Kasumi-1 (cell line): ENCODE data around the gene TBC1D10B.

Experiments used
- DNase-seq, 2 experiments: peaks; one replicate each; lab custom pipeline; 2025; lab: John Stamatoyannopoulos, UW

The TBC1D10B gene

DNA sequence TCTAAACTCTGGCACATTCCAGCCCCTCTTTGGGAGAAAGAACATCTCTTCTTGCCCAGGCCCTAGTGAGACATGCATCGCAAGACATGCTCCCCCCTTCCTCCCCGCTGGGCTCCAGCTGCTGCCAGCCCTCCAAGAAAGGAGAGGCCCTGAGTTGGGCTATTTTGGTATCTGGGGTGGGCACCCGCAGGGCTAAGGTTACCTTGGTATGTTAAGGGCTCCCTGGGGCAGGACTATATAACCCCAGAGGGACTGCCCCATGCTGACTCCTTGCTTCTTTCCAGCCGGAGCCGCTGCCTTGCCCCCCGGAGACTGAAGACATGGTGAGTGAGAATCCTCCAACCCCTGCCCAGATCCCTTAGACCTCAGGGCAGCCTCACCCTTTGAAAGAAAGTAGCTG lies 4.2 kb upstream of the TBC1D10B start, which contains the start of gene MYL11:
Gene MYL11, plus strand, starts transcription at position 265 of the 400 bp plus-strand sequence. Its CDS starts 56 bp downstream, at position 321.
- DNase-seq: no peak

DNA sequence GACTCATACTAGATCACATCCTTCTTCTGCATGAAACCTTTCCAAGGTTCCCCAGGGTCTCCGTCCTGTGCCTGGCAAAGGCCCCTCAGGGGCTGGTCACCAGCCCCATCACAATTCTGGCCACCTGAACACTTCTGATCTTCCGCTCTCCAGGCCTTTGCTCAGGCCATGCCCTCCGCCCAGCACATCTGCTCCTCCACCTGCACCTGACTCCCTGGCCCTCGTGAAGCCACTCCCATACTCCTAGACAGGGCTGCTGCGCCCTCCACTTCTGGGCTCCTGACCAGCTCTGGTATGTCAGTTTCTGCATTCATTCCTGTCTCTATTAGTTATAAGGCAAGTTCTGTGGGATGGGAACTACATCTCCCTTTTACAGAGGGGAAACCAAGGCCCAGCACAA lies 2.4 kb upstream of the TBC1D10B start:
- DNase-seq: no peak

DNA sequence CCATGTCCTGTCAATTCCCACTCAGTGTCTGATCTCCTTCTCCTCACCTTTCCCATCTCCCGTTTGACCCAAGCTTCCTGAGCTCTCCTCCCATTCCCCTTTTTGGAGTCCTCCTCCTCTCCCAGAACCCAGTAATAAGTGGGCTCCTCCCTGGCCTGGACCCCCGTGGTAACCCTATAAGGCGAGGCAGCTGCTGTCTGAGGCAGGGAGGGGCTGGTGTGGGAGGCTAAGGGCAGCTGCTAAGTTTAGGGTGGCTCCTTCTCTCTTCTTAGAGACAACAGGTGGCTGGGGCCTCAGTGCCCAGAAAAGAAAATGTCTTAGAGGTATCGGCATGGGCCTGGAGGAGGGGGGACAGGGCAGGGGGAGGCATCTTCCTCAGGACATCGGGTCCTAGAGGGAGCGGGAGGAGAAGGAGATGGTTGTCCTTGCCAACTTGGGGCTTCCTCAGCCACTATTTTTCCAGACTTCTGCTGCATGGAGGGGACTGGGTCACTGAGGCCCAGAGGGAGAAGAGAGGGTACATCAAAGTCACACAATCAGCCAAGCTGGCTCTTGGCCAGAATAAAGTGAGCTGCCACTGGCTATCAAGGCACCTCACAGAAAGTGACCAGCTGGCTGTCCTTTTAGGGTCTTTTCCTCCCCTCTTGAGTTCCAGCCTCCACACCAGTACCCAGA lies 1.9 kb upstream of the TBC1D10B start:
- no peak for DNase-seq

DNA sequence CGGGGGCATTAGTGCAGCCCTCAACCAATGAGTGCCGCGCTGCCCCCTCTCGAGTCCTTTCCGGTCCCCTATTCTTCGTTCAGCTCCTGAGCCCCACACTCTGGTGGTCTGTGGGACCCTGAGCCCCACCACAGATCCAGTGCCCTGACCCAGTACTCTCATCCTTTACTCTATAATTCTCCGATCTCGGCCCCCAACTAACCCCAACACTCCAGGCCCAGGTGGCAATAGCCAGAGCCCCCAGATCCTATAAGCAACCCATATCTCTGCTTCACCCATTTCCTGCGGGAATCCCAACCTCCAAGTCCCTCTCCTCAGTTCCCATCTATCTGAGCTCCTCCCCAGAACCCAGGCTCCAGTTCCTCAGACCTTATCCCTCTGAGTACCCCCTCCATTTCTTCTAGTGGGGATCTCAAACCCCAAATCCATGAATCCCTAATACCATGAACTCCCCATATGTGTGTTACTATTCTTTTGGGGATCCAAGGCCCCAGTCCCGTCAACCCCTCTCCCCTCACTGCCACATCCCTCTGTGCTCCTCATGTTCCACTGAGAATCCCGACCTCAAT lies 1.0 kb upstream of the TBC1D10B start:
- no peak for DNase-seq

DNA sequence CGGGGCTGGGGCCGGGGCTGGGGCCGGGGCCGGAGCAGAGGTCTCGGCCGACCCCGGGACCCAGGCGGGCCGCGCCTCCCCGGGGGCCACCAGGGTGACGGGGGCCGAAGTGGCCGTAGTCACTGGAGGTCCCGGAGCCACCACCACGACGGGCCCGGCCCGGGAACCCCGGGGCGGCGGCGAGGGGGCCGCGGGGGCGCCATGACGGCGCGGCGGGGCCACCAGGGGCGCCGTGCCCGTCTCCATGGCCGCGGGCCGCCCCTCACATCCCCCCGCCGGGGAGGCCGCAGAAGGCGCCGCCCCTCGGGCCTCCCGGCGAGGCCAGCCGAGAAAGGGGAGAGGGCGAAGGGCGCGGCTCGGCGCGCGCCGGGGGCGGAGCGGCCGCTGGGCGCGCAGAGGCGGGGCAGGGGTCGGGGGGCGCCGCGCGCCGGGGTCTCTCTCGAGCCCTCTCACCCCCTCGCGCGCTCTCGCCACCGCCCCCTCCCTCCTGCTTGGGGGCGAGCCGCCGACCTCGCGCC lies 297 bp downstream of the TBC1D10B start:
- DNase-seq: no peak

DNA sequence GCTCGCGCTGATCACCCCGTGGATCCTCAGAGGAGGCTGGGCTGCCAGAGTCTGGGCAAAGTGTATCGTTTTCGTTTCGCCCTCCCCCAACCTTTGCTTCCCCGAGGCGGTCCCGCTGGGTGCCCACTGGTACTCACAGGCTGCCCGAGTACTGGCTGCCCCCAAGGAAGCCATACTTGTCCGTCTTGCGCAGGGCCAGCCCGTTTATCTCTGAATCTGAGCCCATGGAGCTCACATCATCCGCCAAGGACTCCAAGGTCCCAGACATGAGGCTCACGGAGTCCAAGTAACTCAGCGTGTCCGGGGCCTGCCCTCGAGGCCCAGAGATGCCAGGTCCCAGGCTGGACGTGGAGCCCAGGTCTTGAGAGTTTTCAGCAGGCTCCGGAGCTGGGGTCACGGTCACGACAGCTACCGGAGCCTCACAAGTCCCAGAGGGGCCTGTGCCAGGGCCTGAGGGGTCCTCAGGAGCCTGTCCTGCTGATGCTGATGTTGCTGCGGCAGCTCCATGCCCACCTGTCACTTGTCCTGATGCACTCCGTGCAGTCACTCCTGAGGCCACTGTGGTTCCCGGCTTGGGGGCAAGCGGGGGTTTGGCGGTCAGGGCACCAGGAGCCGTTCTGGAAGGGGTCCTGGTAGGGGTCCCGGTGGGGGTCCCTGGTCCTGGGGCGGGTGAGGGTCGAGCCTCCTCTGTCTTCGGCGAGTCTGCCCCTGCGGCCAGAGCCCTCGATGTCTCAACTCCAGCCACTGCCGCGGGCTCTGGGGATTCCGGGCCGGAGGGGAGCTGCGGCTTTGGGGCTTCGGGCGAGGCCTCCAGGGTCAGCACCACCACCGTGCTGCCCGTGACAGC lies 980 bp downstream of the TBC1D10B start:
- DNase-seq: no peak

DNA sequence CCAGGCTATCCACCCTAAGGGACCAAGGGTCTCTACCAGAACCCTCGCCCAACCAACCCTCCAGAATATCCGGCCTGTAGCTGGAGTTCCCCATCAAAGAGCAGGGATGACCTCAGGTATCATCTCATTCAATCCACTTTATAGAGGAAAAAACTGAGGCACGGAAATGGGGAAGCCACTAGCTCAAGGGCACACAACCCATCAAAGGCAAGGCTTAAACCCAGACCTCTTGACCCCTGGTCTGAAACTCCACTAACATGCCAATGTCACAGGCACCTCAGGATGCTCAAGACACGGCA lies 1.6 kb downstream of the TBC1D10B start:
- no peak for DNase-seq

DNA sequence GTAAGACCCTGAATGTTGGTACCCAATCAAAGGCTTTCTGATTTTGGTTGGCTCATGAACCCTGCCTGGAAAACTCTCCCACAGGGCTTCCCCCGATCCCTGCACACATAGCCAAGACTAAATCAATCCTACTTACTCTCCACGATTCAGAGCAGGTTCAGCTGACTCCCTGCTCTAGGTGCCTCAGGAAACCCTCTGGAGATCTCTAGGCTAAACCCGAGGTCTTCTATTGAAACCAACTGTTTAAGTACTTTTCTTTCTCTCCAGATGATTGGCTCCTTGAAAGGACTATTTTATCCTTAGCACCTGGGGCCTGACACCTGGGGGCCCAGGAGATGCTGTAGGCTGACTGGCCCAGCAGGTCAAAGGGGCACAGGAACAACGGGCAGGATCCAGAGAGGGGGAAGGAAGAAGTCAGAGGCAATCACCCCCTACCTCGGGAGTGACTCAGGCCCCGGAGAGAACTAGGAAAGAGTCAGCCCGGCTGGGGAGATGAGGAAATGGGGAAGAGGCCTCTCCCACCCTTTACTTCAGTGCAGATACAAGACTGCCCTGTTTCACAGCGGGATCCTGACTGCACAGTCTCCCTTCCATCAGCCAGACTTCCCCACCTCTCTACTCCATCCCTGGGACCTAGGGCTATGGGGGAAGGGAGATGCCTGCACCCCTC lies 2.0 kb downstream of the TBC1D10B start:
- peak; percentile 45 to 59 for DNase-seq

DNA sequence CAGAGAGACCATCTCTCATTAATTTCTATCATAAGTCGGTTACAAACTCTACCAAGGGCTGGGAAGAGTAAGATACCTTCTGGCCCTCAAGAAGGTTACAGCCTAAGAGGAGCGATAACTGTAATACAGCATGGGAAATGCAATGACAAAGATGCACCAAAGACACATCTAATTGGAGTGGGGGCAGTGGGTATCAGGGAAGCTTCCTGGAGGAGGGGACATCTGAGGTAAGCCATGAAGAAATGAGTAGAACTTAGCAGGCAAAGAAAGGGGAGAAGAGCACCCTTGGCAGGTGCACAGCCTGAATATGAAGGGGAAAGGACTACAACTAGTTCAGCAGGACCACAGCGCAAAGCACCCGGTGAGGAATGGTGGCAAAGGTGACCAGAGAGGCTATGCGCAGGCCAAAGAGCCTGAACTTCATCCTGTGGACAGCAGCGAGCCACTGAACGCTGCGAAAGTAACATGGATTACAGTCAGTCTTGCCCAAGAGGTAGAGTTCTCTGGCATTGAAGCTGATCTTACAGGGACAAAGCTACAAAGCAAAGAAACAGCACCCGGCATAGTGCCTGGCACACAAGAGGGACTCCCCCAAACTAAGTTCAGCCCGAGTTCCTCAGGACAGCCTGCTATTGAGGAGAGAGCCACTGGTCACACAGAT lies 2.8 kb downstream of the TBC1D10B start:
- DNase-seq: no peak

DNA sequence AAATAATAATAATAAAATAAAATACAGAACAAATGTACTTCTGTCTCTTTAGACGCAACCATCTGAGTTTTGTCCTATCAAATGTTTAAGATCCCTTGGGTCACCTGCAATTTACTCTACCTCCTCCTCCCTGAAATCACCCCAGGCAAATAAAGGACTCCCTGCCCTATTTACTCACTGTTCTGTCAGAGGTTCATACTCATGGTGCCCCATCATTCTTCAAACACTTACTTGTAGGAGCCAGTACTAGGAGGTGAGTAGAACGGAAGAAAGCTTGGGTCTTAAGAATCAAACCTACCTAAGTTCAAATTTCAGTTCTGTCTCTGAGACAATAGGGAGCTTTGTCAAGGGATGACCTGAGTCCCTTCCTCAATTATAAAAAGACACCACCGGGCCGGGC lies 3.8 kb downstream of the TBC1D10B start:
- DNase-seq: no peak

DNA sequence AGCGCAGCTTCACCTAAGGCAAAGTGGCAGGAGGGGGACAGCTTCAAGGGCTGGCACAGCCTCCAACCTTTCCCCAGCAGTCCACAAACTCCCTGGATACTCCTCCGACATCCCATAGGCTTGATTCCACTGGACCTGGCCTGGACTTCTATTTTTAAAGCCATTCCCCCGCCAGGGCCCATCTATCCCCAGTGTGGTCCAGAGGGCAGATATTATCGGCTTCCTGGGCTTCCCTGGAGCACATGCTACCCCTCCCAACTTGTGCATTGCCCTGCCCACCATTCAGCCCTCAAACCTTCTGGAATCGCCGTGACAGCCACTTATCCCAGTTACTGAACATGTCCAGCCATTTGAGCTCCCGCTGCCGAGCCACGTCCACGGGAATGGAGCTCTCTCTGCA lies 5.1 kb downstream of the TBC1D10B start:
- no peak for DNase-seq

DNA sequence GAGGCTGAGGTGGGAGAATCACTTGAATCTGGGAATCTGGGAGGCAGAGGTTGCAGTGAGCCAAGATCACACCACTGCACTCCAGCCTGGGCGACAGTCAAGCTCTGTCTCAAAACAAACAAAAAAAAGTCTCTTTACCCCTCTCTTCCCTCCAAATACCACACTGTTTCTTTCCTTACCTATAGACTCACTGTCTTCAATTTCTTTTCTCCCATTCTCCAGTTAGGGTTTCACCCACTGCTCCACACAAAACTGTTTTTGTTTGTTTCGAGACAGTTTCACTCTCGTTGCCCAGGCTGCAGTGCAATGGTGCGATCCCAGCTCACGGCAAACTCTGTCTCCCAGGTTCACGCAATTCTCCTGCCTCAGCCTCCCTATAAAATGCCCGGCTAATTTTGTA lies 9.1 kb downstream of the TBC1D10B start:
- no peak for DNase-seq

DNA sequence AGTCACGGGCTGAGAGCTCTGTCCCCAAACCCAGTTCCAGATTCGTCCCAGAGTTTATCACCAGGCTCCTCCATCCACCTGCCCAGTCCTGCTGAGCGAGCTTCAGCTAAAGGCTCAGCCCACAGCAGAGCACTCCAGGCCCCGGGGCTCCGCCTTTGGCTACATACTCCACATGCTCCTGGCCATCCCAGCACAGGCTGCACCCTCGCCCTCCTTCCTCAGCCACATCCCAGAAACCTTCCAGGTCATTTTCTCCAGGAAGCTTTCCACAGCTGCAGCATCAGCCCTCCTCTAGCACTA lies 10.5 kb downstream of the TBC1D10B start:
- no peak for DNase-seq

DNA sequence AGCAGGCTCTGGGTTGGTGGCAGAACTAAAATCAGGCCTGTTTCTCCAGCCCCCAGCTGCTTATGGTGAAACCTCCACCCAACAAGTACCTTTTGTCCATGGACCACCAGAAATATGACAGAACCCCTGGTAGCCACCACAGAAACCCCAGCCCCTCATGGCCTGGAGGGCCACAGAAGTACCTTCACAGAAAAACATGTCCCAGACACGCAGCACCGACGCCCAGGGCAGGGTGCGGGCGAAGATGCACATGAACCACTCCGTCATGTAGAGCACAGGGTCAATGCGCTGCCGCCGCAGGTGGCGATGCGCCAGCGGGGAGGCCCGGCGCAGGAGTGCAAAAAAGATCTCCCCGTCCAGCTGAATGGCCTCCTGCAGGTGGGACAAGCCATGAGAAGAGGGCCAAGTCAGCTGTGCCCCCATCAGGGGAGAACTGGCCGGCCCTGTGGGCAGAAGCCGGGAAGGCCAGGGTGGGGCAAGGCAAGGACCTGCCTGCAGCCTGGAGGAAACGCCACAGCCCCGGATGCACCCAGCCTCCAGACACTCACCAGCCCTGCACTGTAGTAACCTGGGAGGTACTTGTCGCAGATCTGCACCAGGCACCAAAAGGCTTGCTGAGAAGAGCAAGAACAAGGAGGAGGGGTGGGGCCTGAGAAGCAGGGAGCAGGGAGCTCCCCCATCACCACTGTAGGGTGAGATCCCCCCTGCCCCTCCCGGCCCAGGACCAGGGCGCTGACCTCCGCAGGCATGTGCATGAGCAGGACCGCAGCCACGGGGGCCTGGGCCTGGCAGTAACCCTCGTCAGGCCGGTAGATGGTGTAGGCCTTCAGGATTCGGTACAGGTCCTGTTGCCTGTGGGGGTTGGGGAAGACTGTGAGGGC lies 11.1 kb downstream of the TBC1D10B start:
- no peak for DNase-seq

DNA sequence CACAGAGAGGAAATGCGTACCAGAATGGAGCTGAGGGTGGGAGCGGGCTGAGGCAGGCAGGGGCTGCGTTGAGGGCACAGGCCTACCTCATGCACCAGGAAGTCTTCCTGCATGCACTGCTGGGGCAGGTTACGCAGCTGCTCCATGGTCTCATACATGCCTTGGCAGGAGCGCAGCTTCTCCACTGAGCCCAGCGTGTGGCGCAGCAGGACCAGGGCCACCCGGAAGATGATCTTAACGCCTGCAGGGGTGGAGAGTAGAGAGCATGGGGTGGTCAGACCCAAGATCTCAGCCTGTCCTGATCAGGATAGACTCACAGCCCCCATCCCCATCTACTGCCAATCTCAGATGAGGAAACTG lies 11.7 kb downstream of the TBC1D10B start:
- no peak for DNase-seq

DNA sequence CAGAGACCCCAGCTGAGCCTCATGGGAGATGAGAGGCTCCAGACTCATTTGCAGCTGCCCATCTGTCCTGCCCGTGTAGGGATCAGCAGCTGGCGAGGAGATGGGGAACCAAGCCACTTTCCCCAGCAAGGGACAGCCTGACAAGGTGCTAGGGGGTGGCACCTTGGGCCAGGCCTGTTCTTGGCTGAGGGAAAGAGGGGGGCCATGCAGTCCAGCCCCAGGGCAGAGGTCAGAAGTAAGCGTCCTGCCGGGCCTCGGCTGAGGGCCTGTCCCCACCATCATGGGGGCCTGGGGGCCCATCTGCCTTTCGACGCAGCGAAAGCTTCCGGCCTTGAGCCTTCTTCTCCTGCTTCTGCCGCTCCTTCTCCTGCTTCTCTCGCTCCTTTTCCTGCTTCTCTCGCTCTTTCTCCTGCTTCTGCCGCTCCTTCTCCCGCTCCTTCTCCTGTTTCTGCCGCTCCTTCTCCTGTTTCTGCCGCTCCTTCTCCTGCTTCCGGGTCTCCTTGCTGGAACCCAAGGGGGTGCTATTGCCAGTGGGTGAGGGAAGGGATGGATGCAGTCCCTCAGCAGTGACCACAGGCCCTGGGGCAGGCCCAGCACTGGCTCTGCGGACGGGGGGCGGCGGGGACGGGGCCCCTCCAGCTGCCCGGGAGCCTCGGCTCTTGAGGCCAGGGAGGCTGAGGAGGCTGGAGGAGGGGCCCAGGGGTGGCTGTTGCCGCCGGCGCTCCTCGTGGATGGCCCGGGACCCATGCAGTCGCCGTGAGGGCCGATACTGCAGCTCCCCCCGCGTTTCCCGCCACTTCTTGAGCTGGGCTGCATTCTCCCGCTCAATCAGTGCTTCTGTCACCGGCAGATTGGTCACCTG lies 12.3 kb downstream of the TBC1D10B start:
- DNase-seq: no peak

DNA sequence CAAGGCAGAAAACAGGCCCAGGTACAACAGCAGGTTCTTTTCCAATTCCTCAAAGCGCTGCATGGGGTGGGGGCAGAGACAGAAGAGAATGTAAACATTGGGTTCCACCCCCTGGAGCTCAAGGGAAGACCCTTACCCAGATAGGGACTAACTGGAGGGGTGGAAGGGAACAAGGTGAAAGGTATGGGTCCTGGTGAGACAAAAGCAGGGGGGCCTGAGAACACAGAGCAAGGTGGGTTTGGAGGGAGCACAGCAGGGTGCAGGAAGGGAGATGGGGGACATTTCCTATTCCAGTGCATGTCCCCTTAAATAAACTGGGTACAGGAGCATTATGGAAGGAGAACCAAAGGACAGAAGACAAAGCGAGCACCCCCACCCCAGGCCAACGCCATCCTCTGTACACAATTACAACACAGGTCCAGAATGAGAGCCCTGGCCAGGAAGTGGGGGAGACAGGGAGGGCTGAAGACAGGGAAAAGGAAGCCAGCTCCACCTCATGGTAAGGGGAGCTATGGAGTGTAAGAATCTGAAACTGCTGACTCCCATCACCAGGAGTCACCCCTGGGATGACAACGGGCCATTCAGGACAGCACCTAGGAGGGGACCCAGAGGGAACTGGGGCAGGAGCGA lies 13.1 kb downstream of the TBC1D10B start:
- no peak for DNase-seq

DNA sequence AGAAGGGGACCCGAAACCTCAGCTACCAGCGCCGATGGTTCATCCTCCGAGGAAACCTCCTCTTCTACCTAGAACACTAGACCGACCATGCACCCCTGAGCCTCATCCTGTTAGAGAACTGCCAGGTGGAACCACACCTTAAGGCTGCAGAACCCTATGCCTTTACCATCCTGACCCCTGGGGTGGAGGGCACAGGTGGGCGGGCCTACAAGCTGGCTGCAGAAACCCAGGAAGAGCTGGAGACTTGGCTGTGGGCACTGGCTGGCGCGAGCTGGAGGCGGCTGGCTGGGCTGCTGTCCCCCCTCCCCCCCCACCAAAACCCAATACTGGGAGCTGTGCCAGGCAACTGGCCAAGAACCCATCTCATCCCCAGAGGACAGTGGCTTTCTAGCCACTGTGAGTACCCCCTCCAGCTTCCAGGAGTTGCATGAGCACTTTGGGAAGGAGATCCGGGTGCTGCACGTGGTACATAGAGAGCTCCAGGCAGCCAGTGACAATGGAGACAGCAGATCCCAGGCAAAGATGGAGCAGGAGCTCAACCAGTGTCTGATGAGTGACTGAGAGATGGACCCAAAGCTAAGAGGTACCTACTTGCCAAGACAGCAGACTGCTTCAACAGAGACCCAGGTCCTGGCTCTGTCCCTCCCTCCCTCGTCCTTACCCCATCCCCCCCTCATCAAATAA lies 13.8 kb downstream of the TBC1D10B start:
- DNase-seq: no peak

DNA sequence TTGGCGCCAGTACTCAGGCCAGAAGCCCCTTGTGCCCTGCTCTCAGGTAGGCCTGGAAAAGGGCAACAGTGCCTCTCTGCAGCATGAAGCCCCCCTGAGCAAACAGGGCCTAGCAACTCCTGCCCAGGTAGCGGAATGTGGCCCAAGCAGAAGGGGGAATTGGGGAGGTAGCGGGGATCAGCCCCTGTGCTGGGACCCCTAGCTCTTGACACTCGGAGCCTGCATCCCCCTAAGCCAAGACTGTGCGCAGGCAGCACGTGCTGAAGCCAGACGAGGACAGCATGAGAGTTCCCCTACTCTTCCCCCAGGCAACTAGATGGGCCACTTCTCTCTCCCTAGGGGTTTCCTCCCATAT lies 14.4 kb downstream of the TBC1D10B start:
- no peak for DNase-seq
